ENCODE measurements around the gene IMPDH1. TPM values are rescaled to one million over a fixed set of nuclear protein-coding genes. Genes with fewer than 3 reads are reported as not detected.

IMPDH1 gene
- total RNA-seq, 1 donor from 2014 or later = 91.7 TPM

Other genes with a start within 250 kb of the IMPDH1 start
- not detected in 2 replicates for gene LEP, start 168.7 kb downstream of the IMPDH1 start, total RNA-seq
- 77.0 and 80.1 TPM in 2 replicates for gene RBM28, start 66.1 kb downstream of the IMPDH1 start, total RNA-seq
- gene PRRT4, start 48.3 kb downstream of the IMPDH1 start, total RNA-seq = 0.10 and 0.21 TPM in 2 replicates
- gene HILPDA, start 45.9 kb upstream of the IMPDH1 start, total RNA-seq = 53.7 and 56.9 TPM in 2 replicates
- 63.0 and 64.9 TPM in 2 replicates for gene METTL2B, start 66.8 kb upstream of the IMPDH1 start, total RNA-seq